ENCODE measurements around the gene SVIP. TPM values are rescaled to one million over a fixed set of nuclear protein-coding genes. Genes with fewer than 3 reads are reported as not detected.

Gene SVIP
- polyA plus RNA-seq, 1 donor from 2014 or later: 24.8 TPM

DNA sequence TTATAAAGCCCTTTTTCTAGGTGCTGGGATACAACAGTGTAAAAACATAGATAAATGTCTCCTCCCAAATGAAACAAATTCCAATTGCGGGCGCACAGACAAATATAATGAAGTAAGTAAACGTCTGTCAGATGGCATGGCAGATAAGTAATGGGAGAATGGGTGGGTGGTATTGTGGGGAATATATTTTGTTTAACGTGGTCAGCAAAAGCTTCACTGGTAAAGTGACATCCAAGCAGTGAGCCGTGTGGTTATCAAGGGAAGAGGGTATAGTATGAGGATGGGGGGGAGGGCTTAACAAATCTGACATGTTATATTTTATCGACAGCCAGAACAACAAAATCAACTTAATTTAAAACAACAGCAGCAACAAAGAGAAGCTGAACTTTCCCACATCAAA, 1.2 kb downstream of the SVIP start:
- Histone ChIP-seq H3K9ac (ENCODE audit: low read length) (no peak overlapping the region), H2AFZ (ENCODE audit: low read depth, low read length) (no peak overlapping the region)
- TF ChIP-seq POLR2AphosphoS5 (IDR thresholded peaks at IDR 0.05) (no peak), EZH2 (IDR thresholded peaks at IDR 0.05; ENCODE audit: borderline replicate concordance, insufficient read depth, low read length, poor library complexity, severe bottlenecking) (no peak)

GRCh38 chr11:22822203-22822602, 7.4 kb downstream of the SVIP start:
- H3K4me3 ChIP-seq (ENCODE audit: low read length): no peak overlapping the region
- no peaks in the 10 kb centered on the region for H3F3A ChIP-seq (ENCODE audit: insufficient read depth, low read length, poor library complexity, severe bottlenecking)
- H3K79me2 ChIP-seq (replicated peaks; ENCODE audit: insufficient read depth, low read length): no peaks in the 10 kb centered on the region
- H4K20me1 ChIP-seq (ENCODE audit: insufficient read depth): no peaks in the 10 kb centered on the region
- H3K27me3 ChIP-seq (ENCODE audit: insufficient read depth, low read depth, low read length): no peaks in the 10 kb centered on the region
- H3K9ac ChIP-seq (ENCODE audit: low read length): no peak overlapping the region
- H3K9me2 ChIP-seq (ENCODE audit: insufficient read depth, low read length): no peaks in the 10 kb centered on the region
- no peaks in the 10 kb centered on the region for H3K9me3 ChIP-seq (ENCODE audit: low read length)
- peaks cover 4% of the 10 kb centered on the region for H3K36me3 ChIP-seq (ENCODE audit: insufficient read depth, low read length)
- H3K27ac ChIP-seq (ENCODE audit: low read length): no peak overlapping the region
- no peak overlapping the region for H3K4me2 ChIP-seq (ENCODE audit: low read length)
- TF ChIP-seq, protein P1, sequence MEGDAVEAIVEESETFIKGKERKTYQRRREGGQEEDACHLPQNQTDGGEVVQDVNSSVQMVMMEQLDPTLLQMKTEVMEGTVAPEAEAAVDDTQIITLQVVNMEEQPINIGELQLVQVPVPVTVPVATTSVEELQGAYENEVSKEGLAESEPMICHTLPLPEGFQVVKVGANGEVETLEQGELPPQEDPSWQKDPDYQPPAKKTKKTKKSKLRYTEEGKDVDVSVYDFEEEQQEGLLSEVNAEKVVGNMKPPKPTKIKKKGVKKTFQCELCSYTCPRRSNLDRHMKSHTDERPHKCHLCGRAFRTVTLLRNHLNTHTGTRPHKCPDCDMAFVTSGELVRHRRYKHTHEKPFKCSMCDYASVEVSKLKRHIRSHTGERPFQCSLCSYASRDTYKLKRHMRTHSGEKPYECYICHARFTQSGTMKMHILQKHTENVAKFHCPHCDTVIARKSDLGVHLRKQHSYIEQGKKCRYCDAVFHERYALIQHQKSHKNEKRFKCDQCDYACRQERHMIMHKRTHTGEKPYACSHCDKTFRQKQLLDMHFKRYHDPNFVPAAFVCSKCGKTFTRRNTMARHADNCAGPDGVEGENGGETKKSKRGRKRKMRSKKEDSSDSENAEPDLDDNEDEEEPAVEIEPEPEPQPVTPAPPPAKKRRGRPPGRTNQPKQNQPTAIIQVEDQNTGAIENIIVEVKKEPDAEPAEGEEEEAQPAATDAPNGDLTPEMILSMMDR (IDR thresholded peaks at IDR 0.05; ENCODE audit: poor library complexity, severe bottlenecking): peak; percentile 52
- no peak for TF ChIP-seq TAF1 (IDR thresholded peaks at IDR 0.05; ENCODE audit: low read depth)
- TF ChIP-seq EP300 (conservative IDR thresholded peaks at IDR 0.05; ENCODE audit: poor library complexity, severe bottlenecking): no peak
- no peak for TF ChIP-seq MXI1 (conservative IDR thresholded peaks at IDR 0.05; ENCODE audit: poor library complexity, severe bottlenecking)
- TF ChIP-seq SMC3 (conservative IDR thresholded peaks at IDR 0.05; ENCODE audit: poor library complexity): peak; percentile 51
- peak; percentile 55 for TF ChIP-seq RAD21 (conservative IDR thresholded peaks at IDR 0.05)
- TF ChIP-seq EZH2 (IDR thresholded peaks at IDR 0.05; ENCODE audit: borderline replicate concordance, insufficient read depth, low read length, poor library complexity, severe bottlenecking): no peak
- no peak overlapping the region for H2AFZ ChIP-seq (ENCODE audit: low read depth, low read length)

More for the DNA sequence above, 1.2 kb downstream of the SVIP start:
- Histone ChIP-seq H3K4me2 (ENCODE audit: low read length) (peak overlapping the region; percentile 10), H3K79me2 (replicated peaks; ENCODE audit: insufficient read depth, low read length) (peaks cover 6% of the 10 kb centered on the region), H3K27ac (ENCODE audit: low read length) (no peak overlapping the region), H3K9me3 (ENCODE audit: low read length) (no peaks in the 10 kb centered on the region), H3F3A (ENCODE audit: insufficient read depth, low read length, poor library complexity, severe bottlenecking) (no peaks in the 10 kb centered on the region), H3K9me2 (ENCODE audit: insufficient read depth, low read length) (no peaks in the 10 kb centered on the region), H3K27me3 (ENCODE audit: insufficient read depth, low read depth, low read length) (no peaks in the 10 kb centered on the region), H3K36me3 (ENCODE audit: insufficient read depth, low read length) (peaks cover 4% of the 10 kb centered on the region), H3K4me3 (ENCODE audit: low read length) (peak overlapping the region; percentile 82), H4K20me1 (ENCODE audit: insufficient read depth) (no peaks in the 10 kb centered on the region)

GRCh38 chr11:22809893-22810292, 19.7 kb downstream of the SVIP start:
- Histone ChIP-seq H3K9ac (ENCODE audit: low read length) (no peak overlapping the region), H3F3A (ENCODE audit: insufficient read depth, low read length, poor library complexity, severe bottlenecking) (no peaks in the 10 kb centered on the region), H3K27ac (ENCODE audit: low read length) (no peak overlapping the region), H2AFZ (ENCODE audit: low read depth, low read length) (no peak overlapping the region), H3K79me2 (replicated peaks; ENCODE audit: insufficient read depth, low read length) (no peaks in the 10 kb centered on the region), H3K36me3 (ENCODE audit: insufficient read depth, low read length) (no peaks in the 10 kb centered on the region), H3K27me3 (ENCODE audit: insufficient read depth, low read depth, low read length) (no peaks in the 10 kb centered on the region), H3K9me2 (ENCODE audit: insufficient read depth, low read length) (no peaks in the 10 kb centered on the region), H3K9me3 (ENCODE audit: low read length) (no peaks in the 10 kb centered on the region), H3K4me3 (ENCODE audit: low read length) (no peak overlapping the region), H3K4me2 (ENCODE audit: low read length) (no peak overlapping the region), H4K20me1 (ENCODE audit: insufficient read depth) (no peaks in the 10 kb centered on the region)
- TF ChIP-seq RAD21 (conservative IDR thresholded peaks at IDR 0.05) (no peak), EP300 (conservative IDR thresholded peaks at IDR 0.05; ENCODE audit: poor library complexity, severe bottlenecking) (no peak), MXI1 (conservative IDR thresholded peaks at IDR 0.05; ENCODE audit: poor library complexity, severe bottlenecking) (no peak), TAF1 (IDR thresholded peaks at IDR 0.05; ENCODE audit: low read depth) (no peak), EZH2 (IDR thresholded peaks at IDR 0.05; ENCODE audit: borderline replicate concordance, insufficient read depth, low read length, poor library complexity, severe bottlenecking) (no peak), SMC3 (conservative IDR thresholded peaks at IDR 0.05; ENCODE audit: poor library complexity) (no peak), POLR2AphosphoS5 (IDR thresholded peaks at IDR 0.05) (no peak)
- TF ChIP-seq, protein P2, sequence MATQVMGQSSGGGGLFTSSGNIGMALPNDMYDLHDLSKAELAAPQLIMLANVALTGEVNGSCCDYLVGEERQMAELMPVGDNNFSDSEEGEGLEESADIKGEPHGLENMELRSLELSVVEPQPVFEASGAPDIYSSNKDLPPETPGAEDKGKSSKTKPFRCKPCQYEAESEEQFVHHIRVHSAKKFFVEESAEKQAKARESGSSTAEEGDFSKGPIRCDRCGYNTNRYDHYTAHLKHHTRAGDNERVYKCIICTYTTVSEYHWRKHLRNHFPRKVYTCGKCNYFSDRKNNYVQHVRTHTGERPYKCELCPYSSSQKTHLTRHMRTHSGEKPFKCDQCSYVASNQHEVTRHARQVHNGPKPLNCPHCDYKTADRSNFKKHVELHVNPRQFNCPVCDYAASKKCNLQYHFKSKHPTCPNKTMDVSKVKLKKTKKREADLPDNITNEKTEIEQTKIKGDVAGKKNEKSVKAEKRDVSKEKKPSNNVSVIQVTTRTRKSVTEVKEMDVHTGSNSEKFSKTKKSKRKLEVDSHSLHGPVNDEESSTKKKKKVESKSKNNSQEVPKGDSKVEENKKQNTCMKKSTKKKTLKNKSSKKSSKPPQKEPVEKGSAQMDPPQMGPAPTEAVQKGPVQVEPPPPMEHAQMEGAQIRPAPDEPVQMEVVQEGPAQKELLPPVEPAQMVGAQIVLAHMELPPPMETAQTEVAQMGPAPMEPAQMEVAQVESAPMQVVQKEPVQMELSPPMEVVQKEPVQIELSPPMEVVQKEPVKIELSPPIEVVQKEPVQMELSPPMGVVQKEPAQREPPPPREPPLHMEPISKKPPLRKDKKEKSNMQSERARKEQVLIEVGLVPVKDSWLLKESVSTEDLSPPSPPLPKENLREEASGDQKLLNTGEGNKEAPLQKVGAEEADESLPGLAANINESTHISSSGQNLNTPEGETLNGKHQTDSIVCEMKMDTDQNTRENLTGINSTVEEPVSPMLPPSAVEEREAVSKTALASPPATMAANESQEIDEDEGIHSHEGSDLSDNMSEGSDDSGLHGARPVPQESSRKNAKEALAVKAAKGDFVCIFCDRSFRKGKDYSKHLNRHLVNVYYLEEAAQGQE (IDR thresholded peaks at IDR 0.05; ENCODE audit: borderline replicate concordance): no peak
- TF ChIP-seq, protein P1 (IDR thresholded peaks at IDR 0.05; ENCODE audit: poor library complexity, severe bottlenecking): no peak

Measured in neural cell (in vitro differentiated cells).